ENCODE data around the gene PATL1. TPM values are rescaled to one million over a fixed set of nuclear protein-coding genes. Genes with fewer than 3 reads are reported as not detected.
"Not testable (repeated sequence)": the region's sequence is repeated elsewhere in the genome, so short reads cannot be mapped to it uniquely, and the experiment has no call there.

Gene PATL1, protein sequence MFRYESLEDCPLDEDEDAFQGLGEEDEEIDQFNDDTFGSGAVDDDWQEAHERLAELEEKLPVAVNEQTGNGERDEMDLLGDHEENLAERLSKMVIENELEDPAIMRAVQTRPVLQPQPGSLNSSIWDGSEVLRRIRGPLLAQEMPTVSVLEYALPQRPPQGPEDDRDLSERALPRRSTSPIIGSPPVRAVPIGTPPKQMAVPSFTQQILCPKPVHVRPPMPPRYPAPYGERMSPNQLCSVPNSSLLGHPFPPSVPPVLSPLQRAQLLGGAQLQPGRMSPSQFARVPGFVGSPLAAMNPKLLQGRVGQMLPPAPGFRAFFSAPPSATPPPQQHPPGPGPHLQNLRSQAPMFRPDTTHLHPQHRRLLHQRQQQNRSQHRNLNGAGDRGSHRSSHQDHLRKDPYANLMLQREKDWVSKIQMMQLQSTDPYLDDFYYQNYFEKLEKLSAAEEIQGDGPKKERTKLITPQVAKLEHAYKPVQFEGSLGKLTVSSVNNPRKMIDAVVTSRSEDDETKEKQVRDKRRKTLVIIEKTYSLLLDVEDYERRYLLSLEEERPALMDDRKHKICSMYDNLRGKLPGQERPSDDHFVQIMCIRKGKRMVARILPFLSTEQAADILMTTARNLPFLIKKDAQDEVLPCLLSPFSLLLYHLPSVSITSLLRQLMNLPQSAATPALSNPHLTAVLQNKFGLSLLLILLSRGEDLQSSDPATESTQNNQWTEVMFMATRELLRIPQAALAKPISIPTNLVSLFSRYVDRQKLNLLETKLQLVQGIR
- 16.2 and 30.7 TPM in 2 replicates for total RNA-seq

DNA sequence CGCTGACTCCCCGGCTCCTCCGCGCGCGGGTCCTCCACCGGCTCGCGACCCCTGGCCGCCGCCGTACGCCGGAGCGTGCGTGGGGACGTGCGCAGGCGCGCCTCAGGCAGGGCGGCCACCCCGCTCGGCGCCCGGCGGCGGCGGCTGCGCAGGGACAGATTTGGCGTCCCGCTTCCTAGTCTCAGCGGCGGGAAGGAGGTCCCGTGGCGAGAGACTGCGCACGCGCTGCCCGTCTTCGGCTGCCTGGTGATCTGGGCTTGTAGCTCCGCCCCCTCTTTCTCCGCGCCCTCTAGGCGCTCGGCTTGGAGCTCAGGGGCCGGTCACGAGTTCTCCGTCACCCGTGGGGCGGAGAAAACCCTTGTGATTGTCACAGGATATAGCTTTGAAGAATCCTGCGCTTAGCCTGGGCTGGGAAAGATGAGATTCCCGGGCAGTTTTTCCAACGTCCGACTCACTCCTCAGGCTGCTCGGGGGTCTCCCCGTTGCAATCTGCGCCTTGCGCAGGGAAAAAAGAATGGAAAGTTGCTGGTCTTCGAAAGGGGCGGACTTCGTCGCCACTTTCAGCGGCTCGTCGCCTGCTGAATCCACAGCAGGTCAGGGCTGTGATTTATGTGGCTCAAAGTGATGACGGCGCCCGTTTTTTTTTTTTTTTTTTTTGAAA is at the start of gene PATL1:
TSS of gene PATL1 (minus strand) at position 88 of the 661 bp plus-strand sequence. CDS start 142 bp downstream, outside the sequence.
- peak; percentile 90 for DNase-seq (ENCODE audit: extremely low read depth, low read depth, low spot score)

DNA sequence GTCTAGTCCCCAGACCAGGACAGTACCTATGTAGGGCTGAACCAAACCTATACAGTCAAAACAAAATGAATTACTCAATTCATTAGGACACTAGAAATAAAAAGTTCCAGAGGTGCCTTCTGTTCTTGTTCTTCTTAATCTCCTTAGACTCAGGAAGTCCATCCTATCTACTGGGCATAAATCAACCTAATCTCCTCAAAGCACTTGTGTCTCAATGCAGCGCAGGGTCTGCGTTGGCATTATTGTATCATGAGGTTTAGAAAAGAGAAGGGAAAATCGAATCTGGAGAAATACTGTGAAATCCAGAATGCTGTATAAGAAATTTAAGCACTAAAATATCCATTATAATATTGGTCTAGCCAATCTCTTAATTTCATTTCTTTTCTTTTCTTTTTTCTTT is 47.2 kb upstream of the PATL1 start:
- DNase-seq (ENCODE audit: extremely low read depth, low read depth, low spot score): no peak

DNA sequence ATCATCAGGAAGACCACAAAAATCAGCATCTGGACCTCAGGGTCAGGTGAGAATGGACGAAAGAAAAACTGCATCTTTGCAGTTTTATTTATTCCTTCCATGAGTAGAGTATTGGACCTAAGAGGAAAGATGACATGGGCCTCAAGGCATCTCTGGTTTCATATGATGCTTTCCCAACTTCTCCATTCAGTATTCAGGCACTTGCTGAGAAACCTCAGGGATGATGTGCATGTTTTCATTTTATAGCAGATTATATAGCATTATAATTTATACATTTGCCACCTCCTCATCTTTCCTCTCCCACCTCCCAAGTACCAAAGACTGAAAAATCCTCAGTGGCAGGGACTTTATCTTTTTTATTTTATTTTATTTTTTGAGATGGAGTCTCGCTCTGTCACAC is 44.9 kb upstream of the PATL1 start, which contains the start of gene OR10V1:
TSS of gene OR10V1 (minus strand) at position 101 of the 400 bp plus-strand sequence. CDS start at position 101, 0 bp downstream.
- DNase-seq (ENCODE audit: extremely low read depth, low read depth, low spot score): no peak

DNA sequence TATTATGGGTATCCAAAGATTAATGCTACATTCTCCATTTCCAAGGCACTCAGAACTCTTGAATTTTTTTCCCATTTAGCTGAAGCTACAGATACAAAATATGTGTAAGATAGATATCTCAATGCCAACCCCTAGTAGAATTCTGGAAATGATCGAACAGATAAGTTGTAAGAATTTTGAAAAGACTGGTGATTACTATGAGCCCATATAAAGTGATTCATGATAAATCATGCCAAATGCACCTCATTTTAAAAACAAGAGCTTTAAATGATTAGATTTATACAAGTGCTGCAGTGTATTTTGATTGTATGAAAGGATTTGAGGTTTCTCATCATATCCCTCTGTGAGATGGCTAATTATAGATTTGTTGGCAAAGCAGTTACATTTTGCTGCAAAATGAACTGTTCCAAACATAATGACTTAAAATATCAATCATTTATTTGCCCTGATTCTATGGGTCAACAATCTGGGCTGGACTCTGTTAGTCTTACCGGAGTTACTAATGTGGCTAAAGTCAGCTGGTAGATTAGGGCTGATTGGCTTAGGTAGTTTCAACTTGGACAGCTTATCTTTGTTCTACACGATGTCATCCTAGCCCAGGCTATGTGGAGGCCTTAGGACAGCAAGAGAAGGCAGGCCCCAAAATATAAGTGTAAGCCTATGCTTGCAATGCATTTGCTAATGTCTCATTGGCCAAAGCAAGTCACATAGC is 41.5 kb upstream of the PATL1 start:
- no peak for DNase-seq (ENCODE audit: extremely low read depth, low read depth, low spot score)

GRCh38 chr11:59708537-59708936 is 39.7 kb upstream of the PATL1 start:
- DNase-seq (ENCODE audit: extremely low read depth, low read depth, low spot score): no peak

DNA sequence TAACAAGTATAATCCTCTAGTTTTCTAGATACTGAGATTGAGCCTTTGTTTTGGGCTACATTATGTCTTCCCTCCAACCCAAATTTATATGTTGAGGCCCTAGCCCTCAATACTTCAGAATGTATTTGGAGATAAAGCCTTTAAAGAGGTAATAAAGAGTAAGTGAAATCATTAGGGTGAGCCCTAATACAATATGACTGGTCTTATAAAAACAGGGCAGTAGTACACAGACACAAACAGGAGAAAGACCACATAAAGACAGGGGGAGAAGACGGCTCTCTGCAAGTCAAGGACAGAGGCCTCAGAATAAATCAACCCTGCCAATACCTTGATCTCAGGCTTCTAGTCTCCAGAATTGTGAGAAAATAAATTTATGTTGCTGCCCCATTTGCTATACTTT is 38.5 kb upstream of the PATL1 start:
- DNase-seq (ENCODE audit: extremely low read depth, low read depth, low spot score): no peak

- DNase-seq (ENCODE audit: extremely low read depth, low read depth, low spot score): peak; percentile 66
These were observed 37.9 kb upstream of the PATL1 start for GRCh38 chr11:59706518-59707285.

DNA sequence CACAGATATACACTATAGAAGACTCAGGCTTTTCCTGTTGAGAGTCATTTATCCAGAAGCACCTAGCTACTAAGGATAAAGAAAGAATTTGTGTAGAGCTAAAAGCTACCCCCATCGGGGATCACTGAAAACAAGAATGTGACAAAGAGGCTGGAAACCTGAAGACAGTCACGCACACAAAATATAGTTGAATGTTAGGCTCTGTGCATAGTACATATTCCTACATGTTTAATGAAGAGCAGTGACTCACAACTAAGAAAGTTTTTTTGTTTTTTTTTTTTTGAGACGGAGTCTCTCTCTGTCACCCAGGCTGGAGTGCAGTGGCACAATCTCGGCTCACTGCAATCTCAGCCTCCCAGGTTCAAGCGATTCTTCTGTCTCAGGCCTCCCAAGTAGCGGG is 36.5 kb upstream of the PATL1 start:
- no peak for DNase-seq (ENCODE audit: extremely low read depth, low read depth, low spot score)

DNA sequence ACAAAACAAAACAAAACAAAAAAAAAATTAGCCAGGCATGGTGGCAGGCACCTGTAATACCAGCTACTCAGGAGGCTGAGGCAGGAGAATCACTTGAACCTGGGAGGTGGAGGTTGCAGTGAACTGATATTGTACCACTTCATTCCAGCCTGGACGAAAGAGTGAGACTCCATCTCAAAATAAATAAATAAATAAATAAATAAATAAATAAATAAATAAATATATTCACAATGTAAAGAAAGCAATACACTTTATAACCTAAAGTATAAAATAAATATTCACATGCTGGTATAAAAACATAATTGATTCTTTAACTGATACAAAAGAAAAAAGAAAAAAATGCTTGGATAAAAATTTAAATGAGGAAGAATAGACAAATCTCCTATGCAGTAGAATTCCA is 34.7 kb upstream of the PATL1 start:
- not testable (repeated sequence) for DNase-seq (ENCODE audit: extremely low read depth, low read depth, low spot score)

- not testable (repeated sequence) for DNase-seq (ENCODE audit: extremely low read depth, low read depth, low spot score)
These were observed 31.3 kb upstream of the PATL1 start for GRCh38 chr11:59700157-59700556.

GRCh38 chr11:59698506-59698905 is 29.7 kb upstream of the PATL1 start:
- DNase-seq (ENCODE audit: extremely low read depth, low read depth, low spot score): no peak

- no peak for DNase-seq (ENCODE audit: extremely low read depth, low read depth, low spot score)
These were observed 24.1 kb upstream of the PATL1 start for GRCh38 chr11:59692915-59693314.

DNA sequence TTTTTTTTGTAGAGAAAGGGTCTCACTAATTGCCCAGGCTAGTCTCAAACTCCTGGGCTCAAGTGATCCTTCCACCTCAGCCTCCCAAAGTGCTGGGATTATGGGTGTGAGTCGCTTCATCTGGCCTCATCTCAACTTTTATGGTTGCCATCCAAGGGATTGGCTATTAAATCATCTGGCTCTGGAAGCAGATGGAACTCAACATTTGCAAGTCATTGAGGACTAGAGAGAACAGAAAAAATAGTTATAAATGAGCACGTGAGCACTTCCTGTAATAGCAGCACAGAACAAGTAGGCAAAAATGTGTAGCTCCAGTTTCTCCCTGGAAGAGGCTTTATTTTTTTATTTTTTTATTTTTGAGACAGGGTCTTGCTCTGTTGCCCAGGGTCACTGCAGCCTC is 22.3 kb upstream of the PATL1 start:
- no peak for DNase-seq (ENCODE audit: extremely low read depth, low read depth, low spot score)

DNA sequence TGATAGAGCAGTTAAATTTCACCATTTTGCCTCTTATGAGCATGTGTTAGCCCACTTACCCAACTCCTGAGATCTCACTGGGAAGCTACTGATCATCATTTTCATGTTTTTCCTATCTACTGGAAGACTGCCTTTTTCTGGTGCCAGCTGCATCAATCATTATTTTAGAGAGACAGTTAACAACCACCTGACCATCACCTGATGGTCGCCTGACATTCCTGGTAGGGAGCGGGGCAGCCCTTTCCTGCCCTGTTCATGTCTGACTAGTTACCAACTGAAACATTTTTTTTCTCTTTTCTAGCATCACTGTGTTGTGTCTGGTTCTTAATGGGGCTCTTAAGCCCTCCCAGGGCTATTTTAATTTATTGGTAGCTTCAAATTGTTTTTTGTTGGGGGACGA is 20.2 kb upstream of the PATL1 start:
- DNase-seq (ENCODE audit: extremely low read depth, low read depth, low spot score): no peak

DNA sequence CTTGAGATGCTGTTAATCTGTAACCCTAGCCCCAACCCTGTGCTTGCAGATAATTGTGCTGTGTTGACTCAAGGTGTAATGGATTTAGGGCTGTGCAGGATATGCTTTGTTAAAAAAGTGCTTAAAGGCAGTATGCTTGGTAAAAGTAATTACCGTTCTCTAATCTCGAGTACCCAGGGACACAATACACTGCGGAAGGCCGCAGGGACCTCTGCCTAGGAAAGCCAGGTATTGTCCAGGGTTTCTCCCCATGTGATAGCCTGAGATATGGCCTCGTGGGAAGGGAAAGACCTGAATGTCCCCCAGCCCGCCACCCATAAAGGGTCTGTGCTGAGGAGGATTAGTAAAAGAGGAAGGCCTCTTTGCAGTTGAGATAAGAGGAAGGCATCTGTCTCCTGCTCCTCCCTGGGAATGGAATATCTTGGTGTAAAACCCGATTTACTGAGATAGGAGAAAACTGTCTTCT is 12.5 kb upstream of the PATL1 start:
- DNase-seq (ENCODE audit: extremely low read depth, low read depth, low spot score): not testable (repeated sequence)

- DNase-seq (ENCODE audit: extremely low read depth, low read depth, low spot score): peak; percentile 27
These were observed 11.7 kb upstream of the PATL1 start for GRCh38 chr11:59680287-59681154.

DNA sequence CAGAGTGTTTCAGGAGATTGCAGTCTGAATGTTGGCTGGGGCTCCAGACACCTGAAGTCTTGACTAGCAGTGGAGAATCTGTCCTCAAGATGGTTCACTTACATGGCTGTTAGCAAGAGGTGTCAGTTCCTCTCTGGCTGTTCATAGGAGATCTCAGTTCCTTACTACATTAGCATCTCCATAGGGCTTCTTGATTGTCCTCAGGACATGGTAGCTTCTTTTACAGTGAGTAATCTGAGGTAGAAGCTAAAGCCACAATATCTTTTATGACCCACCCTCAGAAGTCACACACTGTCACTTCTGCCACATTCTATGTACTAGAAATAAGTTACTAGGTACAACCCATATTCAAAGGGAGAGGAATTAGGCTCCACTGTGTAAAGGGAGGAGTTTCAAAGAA is 10.5 kb upstream of the PATL1 start:
- no peak for DNase-seq (ENCODE audit: extremely low read depth, low read depth, low spot score)

- no peak for DNase-seq (ENCODE audit: extremely low read depth, low read depth, low spot score)
These were observed 10.0 kb upstream of the PATL1 start for GRCh38 chr11:59678813-59679165.

All from glomerular endothelial cell (primary cell).